Fibroblast of lung (primary cell): ENCODE results near the gene SMAD2. TPM values are rescaled to one million over a fixed set of nuclear protein-coding genes. Genes with fewer than 3 reads are reported as not detected.

Experiments used
- DNase-seq, 2 donors: peaks; one replicate each; pipeline versions ENCODE4 v3.0.0 to v3.0.0-alpha.2; 2010; ENCODE audit warnings: low read depth in 2 of 2
- H2AFZ ChIP-seq: 2 replicates; pipeline ENCODE4 v1.5.1; 2012; ENCODE audit warnings: low read length, control low read depth, inconsistent platforms
- H3K27ac ChIP-seq: 2 replicates; pipeline ENCODE4 v1.5.1; 2011; ENCODE audit warnings: low read length, control low read depth; ENCODE audit not compliant: insufficient read depth
- H3K27me3 ChIP-seq: 2 replicates; pipeline ENCODE4 v1.5.1; 2011; ENCODE audit warnings: mild to moderate bottlenecking, low read length; ENCODE audit not compliant: control insufficient read depth, insufficient read depth
- H3K36me3 ChIP-seq: 2 replicates; pipeline ENCODE4 v1.5.1; 2011; ENCODE audit warnings: low read length; ENCODE audit not compliant: control insufficient read depth, insufficient read depth
- H3K4me1 ChIP-seq: 2 replicates; pipeline ENCODE4 v1.5.1; 2011; ENCODE audit warnings: low read length; ENCODE audit not compliant: control insufficient read depth, insufficient read depth; ENCODE audit errors: extremely low read depth
- H3K4me2 ChIP-seq: 2 replicates; pipeline ENCODE4 v1.5.1; 2011; ENCODE audit warnings: low read length, control low read depth; ENCODE audit not compliant: insufficient read depth; ENCODE audit errors: extremely low read depth
- H3K4me3 ChIP-seq, 4 experiments: fragments of 200-600 bp in 1 of 4; sonication (generic) in 1 of 4; replicated peaks in 1 of 4; 2 replicates each; pipeline ENCODE4 v1.5.1; 2011 to 2016; ENCODE audit warnings: low read length in 4 of 4, low read depth in 3 of 4, mild to moderate bottlenecking in 3 of 4, control low read depth in 2 of 4, inconsistent platforms in 1 of 4, mixed read lengths in 1 of 4; ENCODE audit not compliant: insufficient read depth in 1 of 4; ENCODE audit errors: control extremely low read depth in 1 of 4
- H3K79me2 ChIP-seq: 2 replicates; pipeline ENCODE4 v1.5.1; 2012; ENCODE audit warnings: mild to moderate bottlenecking, low read length, inconsistent platforms; ENCODE audit not compliant: control insufficient read depth, insufficient read depth
- H3K9ac ChIP-seq: 2 replicates; pipeline ENCODE4 v1.5.1; 2011; ENCODE audit warnings: mild to moderate bottlenecking, low read length, control low read depth; ENCODE audit not compliant: insufficient read depth
- H3K9me3 ChIP-seq: 2 replicates; pipeline ENCODE4 v1.5.1; 2012; ENCODE audit warnings: low read depth, low read length; ENCODE audit not compliant: control insufficient read depth, insufficient read depth
- H4K20me1 ChIP-seq: 2 replicates; pipeline ENCODE4 v1.5.1; 2011; ENCODE audit warnings: low read length; ENCODE audit not compliant: control insufficient read depth, insufficient read depth; ENCODE audit errors: extremely low read depth
- EZH2 ChIP-seq: IDR thresholded peaks from 2 replicates; pipeline ENCODE4 v1.5.1; 2012; ENCODE audit warnings: low read length, control low read depth, mild to moderate bottlenecking; ENCODE audit errors: missing control alignments
- polyA minus RNA-seq: library from RNA; depleted of rRNA, polyadenylated mRNA; stranded (reverse); fragments of >200 nt; gene quantifications from 2 replicates; pipeline ENCODE4 v1.2.3, GENCODE V29; 2011; ENCODE audit warnings: low replicate concordance
- polyA plus RNA-seq, 2 donors: library from polyadenylated mRNA; depleted of rRNA in 1 of 2; stranded (reverse) in 1 of 2; unstranded in 1 of 2; fragments of >200 nt; gene quantifications; 2 replicates each; pipeline ENCODE4 v1.2.1, GENCODE V29; 2011 to 2012; ENCODE audit warnings: missing spikeins in 1 of 2
- total RNA-seq: library from RNA; depleted of rRNA; stranded (reverse); fragments of >200 nt; gene quantifications from 2 replicates; pipeline ENCODE4 v1.2.1, GENCODE V29; 2014
- TF ChIP-seq, protein P1 (sequence below), 2 donors: IDR thresholded peaks in 1 of 2; conservative IDR thresholded peaks in 1 of 2; 1 replicate in 1 of 2; 2 replicates in 1 of 2; pipeline ENCODE4 v1.5.1; 2011 to 2012; ENCODE audit warnings: low read length in 2 of 2, control low read depth in 1 of 2, inconsistent platforms in 1 of 2, low read depth in 1 of 2, mild to moderate bottlenecking in 1 of 2

SMAD2 gene
- 31.3 and 76.0 TPM in 2 replicates for total RNA-seq
- 88.6 and 111 TPM in 2 replicates for polyA plus RNA-seq
- polyA plus RNA-seq (2012): 61.0 and 75.8 TPM in 2 replicates
- polyA minus RNA-seq: 22.7 and 28.6 TPM in 2 replicates

GRCh38 chr18:47930199-47930930, at the start of gene SMAD2:
SMAD2 (minus strand) TSS chr18:47930659; CDS start chr18:47896756, 33,903 bp downstream.
- peak within 1 kb of the TSS; percentile 85 to 89 (median 88) for H3K4me3 ChIP-seq
- peak within 1 kb of the TSS; percentile 84 for H3K4me2 ChIP-seq
- no peak for TF ChIP-seq EZH2
- TF ChIP-seq, protein P1, sequence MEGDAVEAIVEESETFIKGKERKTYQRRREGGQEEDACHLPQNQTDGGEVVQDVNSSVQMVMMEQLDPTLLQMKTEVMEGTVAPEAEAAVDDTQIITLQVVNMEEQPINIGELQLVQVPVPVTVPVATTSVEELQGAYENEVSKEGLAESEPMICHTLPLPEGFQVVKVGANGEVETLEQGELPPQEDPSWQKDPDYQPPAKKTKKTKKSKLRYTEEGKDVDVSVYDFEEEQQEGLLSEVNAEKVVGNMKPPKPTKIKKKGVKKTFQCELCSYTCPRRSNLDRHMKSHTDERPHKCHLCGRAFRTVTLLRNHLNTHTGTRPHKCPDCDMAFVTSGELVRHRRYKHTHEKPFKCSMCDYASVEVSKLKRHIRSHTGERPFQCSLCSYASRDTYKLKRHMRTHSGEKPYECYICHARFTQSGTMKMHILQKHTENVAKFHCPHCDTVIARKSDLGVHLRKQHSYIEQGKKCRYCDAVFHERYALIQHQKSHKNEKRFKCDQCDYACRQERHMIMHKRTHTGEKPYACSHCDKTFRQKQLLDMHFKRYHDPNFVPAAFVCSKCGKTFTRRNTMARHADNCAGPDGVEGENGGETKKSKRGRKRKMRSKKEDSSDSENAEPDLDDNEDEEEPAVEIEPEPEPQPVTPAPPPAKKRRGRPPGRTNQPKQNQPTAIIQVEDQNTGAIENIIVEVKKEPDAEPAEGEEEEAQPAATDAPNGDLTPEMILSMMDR (conservative IDR thresholded peaks at IDR 0.05 in 1 of 2, IDR thresholded peaks at IDR 0.05 in 1 of 2; ENCODE audit: low read depth in 1 of 2, low read length in 2 of 2): no peak
- no peaks in the 10 kb centered on the region for H3K4me1 ChIP-seq
- H4K20me1 ChIP-seq: no peaks in the 10 kb centered on the region
- peak within 1 kb of the TSS; percentile 80 for H2AFZ ChIP-seq
- H3K27ac ChIP-seq: peak within 1 kb of the TSS; percentile 88
- H3K9ac ChIP-seq: peak within 1 kb of the TSS; percentile 79
- peaks cover 3% of the 10 kb centered on the region for H3K27me3 ChIP-seq
- DNase-seq: peak; percentile 75 to 81
- no peaks in the 10 kb centered on the region for H3K36me3 ChIP-seq
- H3K9me3 ChIP-seq: no peaks in the 10 kb centered on the region
- H3K79me2 ChIP-seq: peaks cover 43% of the 10 kb centered on the region

- Histone ChIP-seq H3K79me2 (no peaks in the 10 kb centered on the region), H3K4me3 (no peak overlapping the region), H4K20me1 (no peaks in the 10 kb centered on the region), H3K9me3 (no peaks in the 10 kb centered on the region), H3K9ac (no peak overlapping the region), H3K4me1 (no peaks in the 10 kb centered on the region), H3K27ac (no peak overlapping the region), H3K27me3 (no peaks in the 10 kb centered on the region), H2AFZ (no peak overlapping the region), H3K4me2 (no peak overlapping the region), H3K36me3 (no peaks in the 10 kb centered on the region)
- TF ChIP-seq, protein P1 (conservative IDR thresholded peaks at IDR 0.05 in 1 of 2, IDR thresholded peaks at IDR 0.05 in 1 of 2; ENCODE audit: low read depth in 1 of 2, low read length in 2 of 2): no peak
- TF ChIP-seq EZH2: no peak
- no peak for DNase-seq
These were observed 49.2 kb upstream of the SMAD2 start for GRCh38 chr18:47979611-47980200.

GRCh38 chr18:47978603-47979002, 48.1 kb upstream of the SMAD2 start:
- Histone ChIP-seq H3K9me3 (no peaks in the 10 kb centered on the region), H3K27me3 (no peaks in the 10 kb centered on the region), H4K20me1 (no peaks in the 10 kb centered on the region), H3K27ac (no peak overlapping the region), H3K4me2 (no peak overlapping the region), H3K4me1 (no peaks in the 10 kb centered on the region), H3K79me2 (no peaks in the 10 kb centered on the region), H2AFZ (no peak overlapping the region), H3K36me3 (no peaks in the 10 kb centered on the region), H3K4me3 (no peak overlapping the region), H3K9ac (no peak overlapping the region)
- no peak for DNase-seq
- TF ChIP-seq, protein P1 (conservative IDR thresholded peaks at IDR 0.05 in 1 of 2, IDR thresholded peaks at IDR 0.05 in 1 of 2; ENCODE audit: low read depth in 1 of 2, low read length in 2 of 2): no peak
- TF ChIP-seq EZH2: no peak
